ENCODE results near the gene RAB3C.

Gene RAB3C

DNA sequence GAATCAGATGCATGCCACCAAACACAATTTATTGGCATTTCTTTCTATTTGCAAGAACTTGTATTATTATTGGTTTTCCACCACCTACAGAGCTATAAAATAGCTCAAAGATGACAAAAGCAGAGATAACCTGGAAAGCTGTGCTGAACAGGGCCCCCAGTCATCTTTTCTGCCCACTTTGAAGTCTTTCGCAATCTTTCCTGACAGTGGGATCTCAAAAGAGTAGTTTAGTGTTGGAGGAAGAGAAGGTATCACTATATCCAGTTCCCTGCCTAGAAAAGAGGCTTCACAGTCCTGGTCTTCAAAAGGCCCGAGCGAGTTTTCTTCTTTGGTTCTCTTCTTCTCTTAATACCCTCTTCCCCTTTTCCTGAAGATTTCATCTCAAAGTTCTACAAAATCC lies 231.0 kb downstream of the RAB3C start:
- WGBS (ENCODE audit: insufficient coverage, insufficient read length), result no CpG with 5 or more reads among the region's 3 CpGs
- no peak overlapping the region for H3K4me3 ChIP-seq (ENCODE audit: low read length)

DNA sequence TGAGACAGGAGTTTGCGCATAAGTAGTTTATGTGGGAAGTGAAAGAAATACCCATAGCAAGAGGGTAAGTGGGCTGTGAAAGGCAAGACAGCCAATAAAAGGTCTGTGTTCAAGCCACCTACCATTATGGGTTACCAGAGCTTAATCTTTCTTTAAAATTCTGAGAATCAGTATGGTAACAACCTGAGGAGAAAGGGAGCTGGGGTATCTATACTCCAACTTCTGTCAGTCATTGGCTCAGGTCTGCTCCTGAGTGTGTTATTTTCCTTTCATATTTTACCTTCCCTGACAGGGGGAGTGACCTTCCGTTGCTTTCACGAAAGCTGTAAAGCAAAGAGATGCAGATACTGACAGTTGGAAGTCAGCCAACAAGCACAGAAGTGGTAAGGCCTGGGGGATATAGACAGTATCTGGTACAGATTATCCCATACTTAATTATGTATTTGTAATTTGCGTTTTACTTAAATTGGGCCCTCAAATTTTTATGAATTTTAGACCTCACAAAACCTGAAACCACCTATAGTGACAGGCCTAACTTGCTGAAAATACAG lies 233.4 kb downstream of the RAB3C start:
- Histone ChIP-seq H3K27ac (ENCODE audit: low read length) (no peak overlapping the region), H3K9me3 (ENCODE audit: control insufficient read depth, insufficient read depth, low read length) (no peaks in the 10 kb centered on the region), H3K4me3 (ENCODE audit: low read length) (no peak overlapping the region), H3K4me1 (ENCODE audit: control insufficient read depth, insufficient read depth, low read length) (no peaks in the 10 kb centered on the region), H3K27me3 (ENCODE audit: control insufficient read depth, insufficient read depth, low read length) (no peaks in the 10 kb centered on the region), H3K36me3 (ENCODE audit: control insufficient read depth, insufficient read depth, low read length) (no peaks in the 10 kb centered on the region)
- DNase-seq (ENCODE audit: low read depth, low spot score), result no peak
- no CpG with 5 or more reads among the region's 4 CpGs for WGBS (ENCODE audit: insufficient coverage, insufficient read length)

More for the DNA sequence above, 231.0 kb downstream of the RAB3C start:
- DNase-seq (ENCODE audit: low read depth, low spot score), result no peak
- Histone ChIP-seq H3K4me1 (ENCODE audit: control insufficient read depth, insufficient read depth, low read length) (no peaks in the 10 kb centered on the region), H3K27ac (ENCODE audit: low read length) (no peak overlapping the region), H3K27me3 (ENCODE audit: control insufficient read depth, insufficient read depth, low read length) (no peaks in the 10 kb centered on the region), H3K36me3 (ENCODE audit: control insufficient read depth, insufficient read depth, low read length) (no peaks in the 10 kb centered on the region), H3K9me3 (ENCODE audit: control insufficient read depth, insufficient read depth, low read length) (no peaks in the 10 kb centered on the region)

DNA sequence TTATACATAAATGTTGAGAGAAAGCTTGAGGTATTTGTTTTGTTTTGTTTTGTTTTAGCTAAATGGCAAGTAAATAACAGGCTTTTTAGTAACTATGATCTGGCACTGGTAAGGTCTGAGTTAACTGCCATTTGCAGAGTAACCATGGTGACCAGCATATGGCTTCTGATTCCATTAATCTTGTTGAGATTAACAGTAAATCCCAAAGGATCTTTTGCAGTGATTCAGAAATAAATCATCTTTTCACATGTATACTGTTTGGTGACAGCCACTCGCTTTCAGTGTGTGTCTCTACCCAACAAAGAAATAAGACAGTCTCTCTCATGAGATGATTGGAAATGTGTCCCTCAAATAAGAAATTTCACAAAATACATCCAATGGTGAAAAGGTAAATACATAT lies 235.6 kb downstream of the RAB3C start:
- no peaks in the 10 kb centered on the region for H3K36me3 ChIP-seq (ENCODE audit: control insufficient read depth, insufficient read depth, low read length)
- no peaks in the 10 kb centered on the region for H3K9me3 ChIP-seq (ENCODE audit: control insufficient read depth, insufficient read depth, low read length)
- H3K4me1 ChIP-seq (ENCODE audit: control insufficient read depth, insufficient read depth, low read length), result no peaks in the 10 kb centered on the region
- H3K27me3 ChIP-seq (ENCODE audit: control insufficient read depth, insufficient read depth, low read length), result no peaks in the 10 kb centered on the region
- no peak overlapping the region for H3K4me3 ChIP-seq (ENCODE audit: low read length)
- DNase-seq (ENCODE audit: low read depth, low spot score), result no peak
- no peak overlapping the region for H3K27ac ChIP-seq (ENCODE audit: low read length)
- WGBS (ENCODE audit: insufficient coverage, insufficient read length), result no CpG with 5 or more reads among the region's 1 CpG

DNA sequence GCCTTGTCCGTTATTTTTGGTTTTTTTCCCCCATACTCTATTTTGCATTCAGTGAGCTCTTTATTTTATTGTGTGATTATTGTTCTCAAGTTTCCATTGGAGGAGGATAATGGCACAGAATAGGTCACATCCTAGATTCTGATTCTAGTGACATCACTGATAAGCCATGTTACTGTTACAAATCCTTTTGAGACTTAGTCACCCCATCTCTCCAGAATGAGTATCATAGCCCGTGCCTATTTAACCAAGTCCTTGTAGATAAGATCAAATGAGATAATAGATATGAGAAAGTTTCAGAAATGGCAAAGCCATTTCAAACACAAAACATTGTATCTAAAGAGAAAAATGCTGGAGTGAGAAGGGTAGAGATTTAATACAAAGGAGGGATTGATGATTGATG lies 242.6 kb downstream of the RAB3C start:
- Histone ChIP-seq H3K27me3 (ENCODE audit: control insufficient read depth, insufficient read depth, low read length) (no peaks in the 10 kb centered on the region), H3K27ac (ENCODE audit: low read length) (no peak overlapping the region), H3K36me3 (ENCODE audit: control insufficient read depth, insufficient read depth, low read length) (no peaks in the 10 kb centered on the region), H3K4me1 (ENCODE audit: control insufficient read depth, insufficient read depth, low read length) (no peaks in the 10 kb centered on the region), H3K9me3 (ENCODE audit: control insufficient read depth, insufficient read depth, low read length) (no peaks in the 10 kb centered on the region), H3K4me3 (ENCODE audit: low read length) (no peak overlapping the region)
- no peak for DNase-seq (ENCODE audit: low read depth, low spot score)
- WGBS (ENCODE audit: insufficient coverage, insufficient read length), result no CpG with 5 or more reads among the region's 2 CpGs

DNA sequence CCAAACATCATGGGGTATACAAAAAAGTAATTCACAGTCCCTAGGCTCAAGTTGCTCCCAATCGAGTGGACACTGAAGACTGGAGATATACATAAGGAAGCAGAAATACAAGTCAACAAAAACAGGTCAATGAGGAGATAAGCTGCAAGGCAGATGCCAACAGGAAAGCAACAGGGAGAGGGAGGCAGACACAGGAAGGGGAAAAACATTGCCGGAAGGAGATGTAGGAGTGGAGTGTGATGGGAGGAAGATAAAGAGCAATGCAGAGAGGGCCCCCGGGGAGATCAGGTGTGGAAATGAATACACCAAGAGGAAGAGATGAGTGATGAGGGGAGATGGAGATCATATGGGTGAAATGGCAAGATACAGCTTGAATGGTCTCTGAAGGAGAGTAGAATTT lies 243.0 kb downstream of the RAB3C start:
- no peaks in the 10 kb centered on the region for H3K9me3 ChIP-seq (ENCODE audit: control insufficient read depth, insufficient read depth, low read length)
- WGBS (ENCODE audit: insufficient coverage, insufficient read length), result no CpG with 5 or more reads among the region's 3 CpGs
- no peaks in the 10 kb centered on the region for H3K36me3 ChIP-seq (ENCODE audit: control insufficient read depth, insufficient read depth, low read length)
- no peak overlapping the region for H3K27ac ChIP-seq (ENCODE audit: low read length)
- H3K4me1 ChIP-seq (ENCODE audit: control insufficient read depth, insufficient read depth, low read length), result no peaks in the 10 kb centered on the region
- no peaks in the 10 kb centered on the region for H3K27me3 ChIP-seq (ENCODE audit: control insufficient read depth, insufficient read depth, low read length)
- H3K4me3 ChIP-seq (ENCODE audit: low read length), result no peak overlapping the region
- DNase-seq (ENCODE audit: low read depth, low spot score), result no peak

GRCh38 chr5:58827463-58827862 lies 244.6 kb downstream of the RAB3C start:
- no CpG with 5 or more reads among the region's 2 CpGs for WGBS (ENCODE audit: insufficient coverage, insufficient read length)
- Histone ChIP-seq H3K36me3 (ENCODE audit: control insufficient read depth, insufficient read depth, low read length) (no peaks in the 10 kb centered on the region), H3K27me3 (ENCODE audit: control insufficient read depth, insufficient read depth, low read length) (no peaks in the 10 kb centered on the region), H3K9me3 (ENCODE audit: control insufficient read depth, insufficient read depth, low read length) (no peaks in the 10 kb centered on the region), H3K4me3 (ENCODE audit: low read length) (no peak overlapping the region), H3K4me1 (ENCODE audit: control insufficient read depth, insufficient read depth, low read length) (no peaks in the 10 kb centered on the region), H3K27ac (ENCODE audit: low read length) (no peak overlapping the region)
- no peak for DNase-seq (ENCODE audit: low read depth, low spot score)

- DNase-seq (ENCODE audit: low read depth, low spot score), result no peak
- Histone ChIP-seq H3K4me3 (ENCODE audit: low read length) (no peak overlapping the region), H3K36me3 (ENCODE audit: control insufficient read depth, insufficient read depth, low read length) (no peaks in the 10 kb centered on the region), H3K4me1 (ENCODE audit: control insufficient read depth, insufficient read depth, low read length) (no peaks in the 10 kb centered on the region), H3K27me3 (ENCODE audit: control insufficient read depth, insufficient read depth, low read length) (no peaks in the 10 kb centered on the region), H3K9me3 (ENCODE audit: control insufficient read depth, insufficient read depth, low read length) (no peaks in the 10 kb centered on the region), H3K27ac (ENCODE audit: low read length) (no peak overlapping the region)
- no CpG with 5 or more reads among the region's 4 CpGs for WGBS (ENCODE audit: insufficient coverage, insufficient read length)
These were observed 245.4 kb downstream of the RAB3C start for GRCh38 chr5:58828258-58828657.

GRCh38 chr5:58834242-58835225 lies 251.7 kb downstream of the RAB3C start:
- no peaks in the 10 kb centered on the region for H3K9me3 ChIP-seq (ENCODE audit: control insufficient read depth, insufficient read depth, low read length)
- no peak overlapping the region for H3K4me3 ChIP-seq (ENCODE audit: low read length)
- H3K27ac ChIP-seq (ENCODE audit: low read length), result no peak overlapping the region
- DNase-seq (ENCODE audit: low read depth, low spot score), result no peak
- H3K4me1 ChIP-seq (ENCODE audit: control insufficient read depth, insufficient read depth, low read length), result no peaks in the 10 kb centered on the region
- H3K27me3 ChIP-seq (ENCODE audit: control insufficient read depth, insufficient read depth, low read length), result no peaks in the 10 kb centered on the region
- H3K36me3 ChIP-seq (ENCODE audit: control insufficient read depth, insufficient read depth, low read length), result no peaks in the 10 kb centered on the region

DNA sequence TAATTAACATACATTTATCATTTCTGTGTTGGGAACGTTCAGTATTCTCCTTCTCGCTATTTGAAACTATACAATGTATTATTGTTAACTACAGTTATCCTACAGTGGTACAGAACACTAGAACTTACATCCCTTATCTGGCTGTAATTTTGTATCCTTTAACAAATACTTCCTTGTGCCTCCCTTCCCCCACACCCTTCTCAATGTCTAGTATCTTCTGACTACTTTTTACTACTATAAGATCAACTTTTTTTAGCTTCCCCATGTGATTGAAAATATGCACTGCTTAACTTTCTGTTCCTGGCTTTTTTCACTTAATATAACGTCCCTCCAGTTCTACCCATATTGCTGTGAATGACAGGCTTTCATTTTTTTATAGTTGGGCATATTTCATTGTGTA lies 253.5 kb downstream of the RAB3C start:
- WGBS (ENCODE audit: insufficient coverage, insufficient read length), result no CpG with 5 or more reads among the region's 3 CpGs
- no peaks in the 10 kb centered on the region for H3K27me3 ChIP-seq (ENCODE audit: control insufficient read depth, insufficient read depth, low read length)
- no peak overlapping the region for H3K27ac ChIP-seq (ENCODE audit: low read length)
- no peak for DNase-seq (ENCODE audit: low read depth, low spot score)
- H3K4me3 ChIP-seq (ENCODE audit: low read length), result no peak overlapping the region
- no peaks in the 10 kb centered on the region for H3K9me3 ChIP-seq (ENCODE audit: control insufficient read depth, insufficient read depth, low read length)
- no peaks in the 10 kb centered on the region for H3K4me1 ChIP-seq (ENCODE audit: control insufficient read depth, insufficient read depth, low read length)
- H3K36me3 ChIP-seq (ENCODE audit: control insufficient read depth, insufficient read depth, low read length), result no peaks in the 10 kb centered on the region

- Histone ChIP-seq H3K9me3 (ENCODE audit: control insufficient read depth, insufficient read depth, low read length) (no peaks in the 10 kb centered on the region), H3K27me3 (ENCODE audit: control insufficient read depth, insufficient read depth, low read length) (no peaks in the 10 kb centered on the region)
These were observed 255.9 kb downstream of the RAB3C start for GRCh38 chr5:58838729-58839128.

DNA sequence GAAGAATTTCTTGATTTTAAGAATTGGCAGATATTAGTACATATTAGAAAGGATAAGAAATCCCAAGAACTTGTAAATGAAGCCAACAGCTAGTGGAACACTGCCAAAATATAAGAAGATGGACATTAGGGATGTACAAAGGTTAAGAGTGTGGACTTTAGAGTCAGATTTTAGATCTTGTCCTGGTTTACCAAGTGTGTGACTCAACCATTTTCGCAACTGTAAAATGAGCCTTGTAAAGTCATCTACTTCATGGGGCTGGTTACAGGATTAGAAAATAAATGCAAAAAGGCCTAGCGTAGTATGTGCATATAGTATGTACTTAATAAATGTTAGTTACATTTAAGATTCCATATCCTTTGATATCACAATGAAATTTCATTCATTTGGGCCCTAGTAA lies 260.0 kb downstream of the RAB3C start:
- H3K27ac ChIP-seq (ENCODE audit: low read length), result no peak overlapping the region
- WGBS (ENCODE audit: insufficient coverage, insufficient read length), result no CpG with 5 or more reads among the region's 2 CpGs
- no peaks in the 10 kb centered on the region for H3K27me3 ChIP-seq (ENCODE audit: control insufficient read depth, insufficient read depth, low read length)
- H3K4me3 ChIP-seq (ENCODE audit: low read length), result no peak overlapping the region
- no peaks in the 10 kb centered on the region for H3K36me3 ChIP-seq (ENCODE audit: control insufficient read depth, insufficient read depth, low read length)
- DNase-seq (ENCODE audit: low read depth, low spot score), result no peak
- H3K9me3 ChIP-seq (ENCODE audit: control insufficient read depth, insufficient read depth, low read length), result no peaks in the 10 kb centered on the region
- no peaks in the 10 kb centered on the region for H3K4me1 ChIP-seq (ENCODE audit: control insufficient read depth, insufficient read depth, low read length)

More at GRCh38 chr5:58838729-58839128, 255.9 kb downstream of the RAB3C start:
- no peak for DNase-seq (ENCODE audit: low read depth, low spot score)
- H3K4me1 ChIP-seq (ENCODE audit: control insufficient read depth, insufficient read depth, low read length), result no peaks in the 10 kb centered on the region
- no peak overlapping the region for H3K27ac ChIP-seq (ENCODE audit: low read length)
- no peaks in the 10 kb centered on the region for H3K36me3 ChIP-seq (ENCODE audit: control insufficient read depth, insufficient read depth, low read length)
- no peak overlapping the region for H3K4me3 ChIP-seq (ENCODE audit: low read length)
